Muscle of leg (tissue), 11 donors: ENCODE results near the gene RIPPLY1. TPM values are rescaled to one million over a fixed set of nuclear protein-coding genes. Genes with fewer than 3 reads are reported as not detected.
A peak's percentile ranks its signal among the peaks of the same experiment; 100 is the strongest.

ENCODE experiments used
- DNase-seq: peaks from one replicate; pipeline ENCODE4 v3.0.0; 2013
- H3K27ac ChIP-seq: one replicate; pipeline ENCODE4 v1.5.1; 2013; ENCODE audit warnings: mild to moderate bottlenecking, low read length, control low read depth
- H3K27me3 ChIP-seq: one replicate; pipeline ENCODE4 v1.6.1; 2013; ENCODE audit warnings: low read length; ENCODE audit not compliant: control insufficient read depth, insufficient read depth
- H3K36me3 ChIP-seq: one replicate; pipeline ENCODE4 v1.6.1; 2013; ENCODE audit warnings: low read length; ENCODE audit not compliant: control insufficient read depth, insufficient read depth
- H3K4me1 ChIP-seq: one replicate; pipeline ENCODE4 v1.6.1; 2013; ENCODE audit warnings: low read length; ENCODE audit not compliant: control insufficient read depth, insufficient read depth
- H3K4me3 ChIP-seq: one replicate; pipeline ENCODE4 v1.5.1; 2013; ENCODE audit warnings: low read length, control low read depth
- H3K9me3 ChIP-seq: replicated peaks from 2 replicates; pipeline ENCODE4 v1.6.1; 2013; ENCODE audit warnings: low read depth, low read length; ENCODE audit not compliant: control insufficient read depth
- WGBS: methylation state at CpG from one replicate; pipeline ENCODE4 v1.1.5; 2013; ENCODE audit warnings: missing lambda C conversion rate; ENCODE audit not compliant: insufficient coverage; 5-methylcytosine and 5-hydroxymethylcytosine counted together
- polyA plus RNA-seq, 8 donors: library from polyadenylated mRNA; unstranded; fragments of 120-200 nt; gene quantifications; one replicate each; pipeline versions ENCODE4 v1.2.1 to v1.2.3, GENCODE V29; 2013; ENCODE audit warnings: inconsistent platforms in 1 of 8, low replicate concordance in 1 of 8; ENCODE audit not compliant: insufficient read length in 8 of 8, insufficient read depth in 1 of 8
- total RNA-seq: library from RNA; stranded (reverse); fragments of 120-200 nt; gene quantifications from one replicate; pipeline ENCODE4 v1.2.4, GENCODE V29; 2013

The RIPPLY1 gene
- total and polyA plus RNA-seq, 9 donors = 0.15 to 1.4 (median 0.37) TPM; not detected in 1

DNA sequence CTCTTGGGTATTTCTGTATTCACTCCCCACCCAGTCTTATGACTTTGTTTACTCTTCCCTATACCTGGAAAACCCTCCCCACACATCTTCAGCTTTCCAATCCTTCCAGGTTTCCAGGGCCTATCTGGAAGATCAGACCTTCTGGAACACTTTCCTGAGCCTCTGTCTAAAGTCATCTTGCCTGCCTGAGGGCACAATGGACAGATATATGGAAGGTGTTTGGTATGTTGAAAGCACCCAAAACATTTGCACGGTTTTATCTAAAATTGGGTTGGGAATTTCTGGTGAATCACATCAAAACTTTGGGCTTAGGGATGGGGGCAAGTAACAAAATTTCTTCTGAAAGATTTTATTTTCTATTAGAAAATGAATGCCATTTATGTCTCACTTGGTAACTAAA, 33.1 kb upstream of the RIPPLY1 start:
- Histone ChIP-seq H3K4me3 (no peak overlapping the region), H3K36me3 (peaks cover under 1% of the 10 kb centered on the region), H3K9me3 (no peaks in the 10 kb centered on the region), H3K27ac (no peak overlapping the region), H3K27me3 (peaks cover 28% of the 10 kb centered on the region), H3K4me1 (peaks cover 5% of the 10 kb centered on the region)
- no peak for DNase-seq
- WGBS = no CpG with 5 or more reads among the region's 1 CpG

- 76% methylated on average over 3 of the region's 4 CpGs for WGBS
- Histone ChIP-seq H3K4me3 (no peak overlapping the region), H3K9me3 (no peaks in the 10 kb centered on the region), H3K27me3 (peaks cover 33% of the 10 kb centered on the region), H3K36me3 (no peaks in the 10 kb centered on the region), H3K27ac (no peak overlapping the region), H3K4me1 (peaks cover 5% of the 10 kb centered on the region)
- no peak for DNase-seq
Observed at GRCh38 chrX:106935175-106935574, 32.0 kb upstream of the RIPPLY1 start.

DNA sequence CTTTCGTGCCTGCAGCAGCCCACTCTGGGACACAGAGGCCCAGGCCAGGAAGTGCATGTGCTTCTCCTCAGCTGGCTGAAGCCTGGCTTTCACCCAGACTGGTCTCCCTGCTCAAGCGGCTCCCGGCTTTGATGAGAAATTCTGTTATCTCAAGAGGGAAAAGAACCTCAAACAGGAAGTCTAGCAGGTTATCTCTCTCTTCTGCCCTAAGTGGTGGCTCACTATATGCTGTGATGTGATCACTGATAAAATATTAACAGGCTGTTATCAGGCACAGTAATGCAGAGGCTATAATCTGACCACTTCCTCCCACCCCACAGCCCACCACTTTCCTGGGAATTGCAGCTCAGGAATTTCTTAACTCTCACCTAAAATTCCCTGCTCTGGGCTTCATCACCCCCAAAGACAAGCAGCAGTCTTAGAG, 30.4 kb upstream of the RIPPLY1 start:
- WGBS = 48% methylated on average over 3 of the region's 3 CpGs

GRCh38 chrX:106932960-106933537, 29.9 kb upstream of the RIPPLY1 start:
- H3K4me1 ChIP-seq = peaks cover 16% of the 10 kb centered on the region
- no peak overlapping the region for H3K27ac ChIP-seq
- 66% methylated on average over 6 of the region's 6 CpGs for WGBS
- no peaks in the 10 kb centered on the region for H3K36me3 ChIP-seq
- no peak for DNase-seq
- H3K4me3 ChIP-seq = no peak overlapping the region
- H3K9me3 ChIP-seq = no peaks in the 10 kb centered on the region
- H3K27me3 ChIP-seq = peaks cover 42% of the 10 kb centered on the region

More for the DNA sequence above, 30.4 kb upstream of the RIPPLY1 start:
- no peak for DNase-seq
- Histone ChIP-seq H3K4me1 (peaks cover 12% of the 10 kb centered on the region), H3K27ac (no peak overlapping the region), H3K27me3 (peaks cover 38% of the 10 kb centered on the region), H3K36me3 (no peaks in the 10 kb centered on the region), H3K9me3 (no peaks in the 10 kb centered on the region), H3K4me3 (no peak overlapping the region)

DNA sequence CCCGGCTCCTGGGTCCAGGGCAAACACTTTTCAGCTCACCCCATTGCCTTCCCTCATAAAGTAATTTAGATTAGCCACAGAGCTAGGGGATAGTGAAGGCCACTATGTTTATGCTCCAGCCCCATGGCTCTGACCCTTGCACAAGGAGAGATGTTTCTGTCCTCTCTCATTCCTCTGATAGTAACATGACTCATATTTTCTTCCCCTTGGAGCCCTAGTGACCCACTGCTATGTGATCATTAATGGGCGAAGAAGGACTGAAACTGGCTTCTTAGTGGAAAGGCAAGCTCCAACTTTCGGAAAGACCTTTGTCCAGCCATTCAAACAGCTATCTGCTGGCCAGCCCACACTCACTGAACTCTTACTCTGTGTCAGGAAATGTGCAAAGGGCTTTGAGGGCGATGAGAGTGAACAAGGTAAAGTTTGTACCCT, 29.4 kb upstream of the RIPPLY1 start:
- H3K4me1 ChIP-seq = peaks cover 18% of the 10 kb centered on the region
- no peak overlapping the region for H3K27ac ChIP-seq
- WGBS = no CpG with 5 or more reads among the region's 4 CpGs
- peaks cover 41% of the 10 kb centered on the region for H3K27me3 ChIP-seq
- H3K9me3 ChIP-seq = no peaks in the 10 kb centered on the region
- H3K4me3 ChIP-seq = no peak overlapping the region
- no peaks in the 10 kb centered on the region for H3K36me3 ChIP-seq
- DNase-seq = no peak

DNA sequence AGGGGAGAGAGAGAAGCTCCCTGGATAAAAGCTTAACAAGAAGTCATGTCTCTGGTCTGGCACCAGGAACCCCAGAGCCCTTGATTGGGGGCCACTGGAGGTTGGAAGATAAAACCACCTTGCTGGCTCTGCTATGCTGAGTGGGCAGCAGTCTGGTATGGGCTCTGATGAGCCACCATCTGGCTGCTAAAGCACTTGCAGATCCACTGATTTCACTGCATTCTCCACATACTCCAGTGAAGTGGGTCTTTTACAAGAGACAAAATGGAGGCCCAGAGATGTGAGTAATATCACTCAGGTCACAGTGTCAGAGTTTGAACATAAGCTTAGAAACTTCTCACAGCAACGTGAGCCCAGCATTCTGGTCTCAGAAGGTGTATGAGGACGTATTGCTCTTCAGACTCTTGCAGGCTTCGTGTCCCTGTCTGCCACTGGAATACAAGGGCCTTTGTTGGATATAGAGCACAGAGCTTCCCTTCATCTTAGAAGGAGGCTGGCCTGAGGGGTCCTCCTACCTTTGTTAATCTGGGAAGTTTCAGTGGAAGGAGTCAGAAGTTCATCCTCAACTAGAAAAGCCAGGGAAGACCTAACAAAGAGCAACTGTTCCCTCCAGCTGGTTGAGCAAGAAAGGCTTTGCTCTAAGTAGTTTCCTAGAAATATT, 28.8 kb upstream of the RIPPLY1 start:
- 88% methylated on average over 3 of the region's 3 CpGs for WGBS

GRCh38 chrX:106928227-106928626, 25.1 kb upstream of the RIPPLY1 start:
- no peak overlapping the region for H3K4me3 ChIP-seq
- no peak for DNase-seq
- 62% methylated on average over 4 of the region's 4 CpGs for WGBS
- H3K27me3 ChIP-seq = peaks cover 38% of the 10 kb centered on the region
- no peaks in the 10 kb centered on the region for H3K9me3 ChIP-seq
- H3K4me1 ChIP-seq = peaks cover 16% of the 10 kb centered on the region
- H3K36me3 ChIP-seq = no peaks in the 10 kb centered on the region
- H3K27ac ChIP-seq = peak overlapping the region; percentile 35

More for the DNA sequence above, 28.8 kb upstream of the RIPPLY1 start:
- no peak for DNase-seq
- Histone ChIP-seq H3K9me3 (no peaks in the 10 kb centered on the region), H3K27me3 (peaks cover 45% of the 10 kb centered on the region), H3K4me3 (no peak overlapping the region), H3K4me1 (peaks cover 18% of the 10 kb centered on the region), H3K36me3 (no peaks in the 10 kb centered on the region), H3K27ac (no peak overlapping the region)

- Histone ChIP-seq H3K4me3 (no peak overlapping the region), H3K36me3 (no peaks in the 10 kb centered on the region), H3K27me3 (peaks cover 33% of the 10 kb centered on the region), H3K4me1 (peaks cover 13% of the 10 kb centered on the region), H3K9me3 (no peaks in the 10 kb centered on the region), H3K27ac (peak overlapping the region; percentile 20)
- WGBS = 73% methylated on average over 2 of the region's 5 CpGs
- DNase-seq = no peak
Observed at GRCh38 chrX:106927700-106928099, 24.6 kb upstream of the RIPPLY1 start.

DNA sequence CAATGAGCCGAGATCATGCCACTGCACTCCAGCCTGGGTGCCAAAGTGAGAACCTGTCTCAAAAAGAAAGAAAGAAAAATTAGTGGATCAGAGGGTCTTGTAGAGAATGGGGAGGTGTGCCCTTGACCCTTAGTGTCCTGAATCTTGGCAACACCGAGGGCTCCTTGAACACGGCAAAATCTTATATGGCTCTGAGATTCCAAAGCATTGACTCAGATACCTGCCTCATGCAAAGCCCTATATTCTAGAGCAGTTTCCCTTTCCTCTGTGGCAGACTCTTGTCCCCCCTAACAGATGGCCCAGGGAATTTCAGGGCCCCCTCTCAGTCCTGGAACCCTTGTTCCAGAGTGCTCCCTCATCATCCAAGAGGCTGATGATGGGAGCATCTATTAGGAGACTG, 23.9 kb upstream of the RIPPLY1 start:
- H3K4me3 ChIP-seq = no peak overlapping the region
- no peaks in the 10 kb centered on the region for H3K36me3 ChIP-seq
- H3K27me3 ChIP-seq = peaks cover 32% of the 10 kb centered on the region
- H3K27ac ChIP-seq = no peak overlapping the region
- H3K4me1 ChIP-seq = peaks cover 13% of the 10 kb centered on the region
- no peak for DNase-seq
- no peaks in the 10 kb centered on the region for H3K9me3 ChIP-seq
- 94% methylated on average over 2 of the region's 3 CpGs for WGBS

DNA sequence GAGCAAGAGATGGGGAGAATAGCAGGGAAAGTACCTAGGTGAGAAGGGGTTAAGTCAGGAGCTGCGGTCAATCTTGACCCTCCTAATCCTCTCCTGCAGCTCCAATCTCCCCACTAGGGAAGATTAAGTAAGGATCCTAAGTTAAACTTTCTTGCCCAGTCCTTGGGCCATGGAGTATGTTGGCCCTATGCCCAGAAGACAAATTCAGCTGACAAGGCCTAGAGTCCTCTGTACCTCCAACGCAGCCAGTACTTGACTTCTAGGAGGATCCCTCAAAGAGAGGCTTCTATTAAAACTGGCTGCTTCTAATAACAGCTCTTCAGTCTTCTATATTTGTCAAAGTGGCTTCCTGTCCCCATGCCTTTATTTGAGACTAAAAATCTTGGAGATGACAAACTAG, 18.5 kb upstream of the RIPPLY1 start:
- no peaks in the 10 kb centered on the region for H3K9me3 ChIP-seq
- WGBS = 83% methylated on average over 1 of the region's 2 CpGs
- H3K27me3 ChIP-seq = peaks cover 30% of the 10 kb centered on the region
- no peak overlapping the region for H3K27ac ChIP-seq
- H3K36me3 ChIP-seq = no peaks in the 10 kb centered on the region
- no peaks in the 10 kb centered on the region for H3K4me1 ChIP-seq
- DNase-seq = no peak
- no peak overlapping the region for H3K4me3 ChIP-seq
